DND-41 (cell line): ENCODE results near the gene TBCD.

Experiments used
- CTCF ChIP-seq: IDR thresholded peaks from 2 replicates; pipeline ENCODE4 v1.5.1; 2012; ENCODE audit warnings: borderline replicate concordance, low read length, moderate library complexity, mild to moderate bottlenecking; ENCODE audit not compliant: poor library complexity, severe bottlenecking; ENCODE audit errors: extremely low read depth
- EZH2 ChIP-seq: IDR thresholded peaks from 3 replicates; pipeline ENCODE4 v1.6.1; 2012; ENCODE audit warnings: borderline replicate concordance, low read depth, mild to moderate bottlenecking, moderate library complexity, low read length, inconsistent platforms; ENCODE audit not compliant: severe bottlenecking

GRCh38 chr17:82867763-82868325 is 116.0 kb downstream of the TBCD start:
- no peak for TF ChIP-seq CTCF
- no peak for TF ChIP-seq EZH2
